HG03571 (cell line): ENCODE results near the gene ABCA13.

Experiments
- ATAC-seq: cut with Tn5 transposase; IDR thresholded peaks from one replicate; pipeline ENCODE4 v1.9.1; 2021; ENCODE audit not compliant: unreplicated experiment

The ABCA13 gene

GRCh38 chr7:48505466-48505865, 334.2 kb downstream of the ABCA13 start:
- no peak for ATAC-seq

DNA sequence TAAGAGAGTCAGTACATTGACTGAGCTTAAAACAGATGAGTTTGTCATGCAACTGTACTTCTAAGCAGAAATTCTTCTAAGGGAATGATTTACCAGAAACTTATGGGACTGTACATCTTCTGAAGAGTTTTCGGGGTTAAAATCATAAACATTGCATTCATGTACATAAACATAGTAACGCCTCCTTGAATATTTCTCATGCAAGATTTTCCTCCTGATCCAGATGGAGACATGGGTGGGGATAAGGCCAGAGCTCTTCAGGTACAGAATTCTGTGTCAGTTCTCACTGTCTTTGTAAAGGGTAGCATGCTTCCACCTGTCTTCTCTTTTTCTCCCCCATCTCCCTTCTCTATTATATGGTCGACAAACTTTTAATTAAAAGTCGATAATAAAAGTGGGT, 335.3 kb downstream of the ABCA13 start:
- ATAC-seq = no peak

DNA sequence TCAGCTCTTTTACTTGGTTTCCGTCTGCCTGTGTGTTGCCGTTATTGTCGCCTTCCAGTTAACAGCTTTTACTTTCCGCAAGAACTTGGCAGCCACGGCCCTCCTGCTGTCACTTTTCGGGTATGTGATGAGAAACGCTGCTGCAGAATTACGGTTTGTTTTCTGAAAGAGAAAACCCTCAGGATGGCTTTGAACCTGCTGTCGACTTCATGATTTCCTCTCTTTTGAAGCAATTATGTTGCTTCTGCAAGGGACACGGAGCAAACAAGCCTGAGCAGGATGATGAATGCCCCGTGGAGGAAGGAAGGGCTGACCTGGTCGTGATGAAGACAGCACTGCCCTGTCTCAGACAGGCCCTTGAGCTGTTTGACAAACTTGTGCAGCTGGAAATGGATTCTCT, 339.8 kb downstream of the ABCA13 start:
- no peak for ATAC-seq

DNA sequence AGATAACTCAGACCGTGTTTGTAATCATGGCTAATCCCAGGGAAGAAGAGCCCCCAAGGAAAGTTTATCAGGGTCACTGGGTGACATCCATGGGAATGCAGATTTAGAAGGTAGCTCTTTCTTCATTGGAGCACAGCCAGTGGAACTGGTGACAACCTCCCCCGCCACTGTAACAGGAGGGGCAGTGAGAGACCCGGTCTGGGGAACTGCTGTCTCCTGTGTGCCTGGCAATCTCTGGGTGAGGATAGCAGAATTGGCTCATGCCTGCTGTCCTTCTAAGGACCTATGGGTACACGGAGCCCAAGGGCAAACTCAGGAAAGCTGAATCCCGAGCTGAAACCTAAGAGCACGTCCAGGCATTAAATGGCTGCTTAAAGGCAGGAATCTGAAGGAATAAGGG, 341.6 kb downstream of the ABCA13 start:
- no peak for ATAC-seq

DNA sequence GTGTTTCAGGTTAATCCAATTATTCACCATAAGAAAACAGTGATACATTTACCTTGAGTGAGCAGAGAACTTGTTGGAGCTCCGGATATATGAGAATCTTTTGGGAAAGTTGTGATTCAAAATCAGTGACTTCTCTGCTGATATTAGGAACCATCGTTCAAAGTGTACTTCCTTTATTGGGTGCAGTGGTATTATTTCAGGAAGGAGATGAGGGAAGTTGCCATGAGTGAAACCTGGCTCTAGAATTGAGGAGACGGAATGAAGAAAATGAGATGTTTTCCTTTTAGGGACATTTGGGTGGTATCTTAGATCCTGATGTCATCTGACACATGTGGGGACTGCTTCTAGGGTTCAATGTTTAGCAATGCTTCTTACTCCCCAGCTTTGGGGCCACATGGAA, 343.9 kb downstream of the ABCA13 start:
- no peak for ATAC-seq

DNA sequence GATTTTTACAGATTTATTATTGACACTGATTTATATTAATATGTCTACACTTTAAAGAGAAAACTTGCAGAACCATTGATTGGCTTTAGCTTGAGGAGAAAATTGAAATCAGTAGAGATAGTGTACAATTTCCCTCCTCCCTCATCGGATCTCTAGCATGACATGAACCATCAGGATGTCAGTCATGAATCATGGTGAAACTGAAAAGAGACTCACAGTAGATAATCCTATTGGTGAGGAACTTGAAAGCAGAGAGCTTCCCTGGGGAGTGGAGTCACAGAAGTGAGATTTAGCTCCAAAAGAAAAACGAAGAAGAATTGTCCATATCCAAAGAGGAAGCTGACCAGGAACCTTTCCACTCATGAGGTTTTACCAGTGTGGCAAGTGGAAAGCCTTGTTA, 346.8 kb downstream of the ABCA13 start:
- ATAC-seq = no peak

DNA sequence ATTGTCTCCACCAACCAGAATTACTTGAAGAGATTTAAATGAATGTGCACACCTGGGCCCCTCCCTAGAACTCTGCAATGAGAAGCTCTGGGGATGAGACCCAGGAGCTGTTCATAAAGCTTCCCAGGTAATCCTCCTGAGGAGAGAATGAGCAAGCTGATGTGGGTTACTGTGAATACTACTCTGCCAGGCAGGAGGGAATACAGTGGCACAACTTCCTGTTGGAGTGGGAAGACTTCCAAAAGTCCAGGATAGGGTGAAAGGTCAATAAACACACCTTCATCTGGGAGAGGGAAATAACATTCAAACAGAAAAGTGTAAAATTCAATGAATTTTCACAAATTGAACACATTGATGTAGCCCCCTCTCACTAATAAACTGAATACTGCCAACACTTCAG, 351.4 kb downstream of the ABCA13 start:
- ATAC-seq = no peak

GRCh38 chr7:48525736-48526732, 354.8 kb downstream of the ABCA13 start:
- ATAC-seq = no peak

- no peak for ATAC-seq
Observed at GRCh38 chr7:48528646-48529045, 357.4 kb downstream of the ABCA13 start.

DNA sequence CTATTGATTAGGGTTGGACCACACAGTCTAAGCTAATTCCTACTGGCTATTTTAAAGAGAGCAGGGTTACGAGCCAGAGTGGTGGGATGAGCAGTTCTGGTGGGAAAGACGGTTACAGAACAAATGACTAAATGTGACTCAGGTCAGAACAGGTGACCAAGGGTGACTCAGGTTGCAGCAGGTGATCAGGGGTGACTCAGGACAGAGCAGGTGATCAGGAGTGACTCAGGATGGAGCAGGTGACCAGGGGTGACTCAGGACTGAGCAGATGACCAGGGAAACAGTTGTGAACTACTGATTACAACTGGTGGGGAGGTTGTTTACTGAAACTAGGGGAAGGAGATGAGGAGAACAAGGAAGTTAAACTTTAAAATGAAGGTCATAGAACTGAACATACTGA, 366.3 kb downstream of the ABCA13 start:
- ATAC-seq = no peak

DNA sequence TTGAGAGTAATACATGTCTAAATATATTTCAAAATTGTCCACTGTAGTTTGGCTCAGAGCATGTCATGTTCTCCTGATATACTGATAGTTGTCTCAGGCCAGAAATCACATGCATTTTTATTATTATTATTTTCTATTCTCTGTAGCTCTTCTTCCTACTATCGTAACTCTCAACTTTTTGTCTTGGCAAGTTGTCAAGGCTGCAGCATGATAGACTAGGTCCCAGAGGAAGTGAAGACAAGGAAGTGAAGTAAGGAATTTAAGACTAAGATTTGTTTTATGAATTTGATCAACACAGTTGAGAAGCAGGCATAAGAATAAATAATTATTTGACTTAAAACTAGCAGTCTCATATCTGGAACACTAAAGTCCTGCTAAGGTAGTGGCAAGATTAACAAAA, 369.5 kb downstream of the ABCA13 start:
- no peak for ATAC-seq

DNA sequence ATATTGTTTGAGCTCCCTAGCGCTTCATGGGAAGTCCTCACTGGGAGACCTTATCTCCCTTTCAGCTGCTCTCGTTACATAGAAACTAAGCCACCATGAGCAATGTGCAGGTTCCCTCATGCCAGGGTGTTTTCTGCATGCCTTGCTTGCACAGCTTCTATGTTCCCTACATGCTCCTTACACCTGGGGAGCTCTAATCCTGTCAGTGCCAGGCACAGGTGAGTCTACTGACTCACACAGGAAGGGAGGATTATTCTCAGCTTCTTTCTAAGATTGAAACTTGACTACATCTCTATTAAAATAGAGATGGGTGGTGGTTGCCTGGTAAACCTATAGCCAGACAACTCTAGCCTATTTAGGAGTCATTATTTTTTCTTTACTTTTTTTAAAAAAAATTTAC, 377.4 kb downstream of the ABCA13 start:
- ATAC-seq = no peak

- ATAC-seq = no peak
Observed at GRCh38 chr7:48551652-48552051, 380.4 kb downstream of the ABCA13 start.

GRCh38 chr7:48563334-48563733, 392.1 kb downstream of the ABCA13 start:
- ATAC-seq = no peak

- no peak for ATAC-seq
Observed at GRCh38 chr7:48575516-48575915, 404.3 kb downstream of the ABCA13 start.

- no peak for ATAC-seq
Observed at GRCh38 chr7:48587475-48587874, 416.2 kb downstream of the ABCA13 start.

GRCh38 chr7:48594349-48594748, 423.1 kb downstream of the ABCA13 start:
- no peak for ATAC-seq

DNA sequence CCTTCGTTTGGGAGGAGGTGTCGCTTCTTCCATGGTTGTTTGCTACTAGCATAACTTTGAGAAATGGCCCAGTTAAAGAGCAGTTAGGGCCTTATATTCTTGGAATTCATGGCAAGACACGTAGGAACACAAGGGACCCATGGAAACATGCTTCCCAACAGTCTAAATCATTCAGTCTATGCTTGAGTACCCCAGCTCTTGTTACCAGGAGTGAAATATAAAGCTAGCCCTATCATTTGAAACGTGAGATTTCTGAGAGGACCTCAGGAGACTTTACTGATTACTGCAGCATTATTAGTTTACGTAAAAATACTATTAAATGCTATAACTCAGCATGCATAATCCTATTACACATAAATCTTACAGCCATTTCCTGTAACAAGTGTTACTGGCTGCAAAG, 424.5 kb downstream of the ABCA13 start:
- no peak for ATAC-seq

- no peak for ATAC-seq
Observed at GRCh38 chr7:48610705-48611104, 439.4 kb downstream of the ABCA13 start.

- no peak for ATAC-seq
Observed at GRCh38 chr7:48611993-48612392, 440.7 kb downstream of the ABCA13 start.

- ATAC-seq = no peak
Observed at GRCh38 chr7:48617508-48617907, 446.2 kb downstream of the ABCA13 start.

GRCh38 chr7:48617993-48618392, 446.7 kb downstream of the ABCA13 start:
- no peak for ATAC-seq

GRCh38 chr7:48621076-48621475, 449.8 kb downstream of the ABCA13 start:
- ATAC-seq = no peak
